Right lobe of liver (tissue), 4 donors: ENCODE results near the gene AGTPBP1.
"Not testable (repeated sequence)": the region's sequence is repeated elsewhere in the genome, so short reads cannot be mapped to it uniquely, and the experiment has no call there.

Source experiments
- POLR2A ChIP-seq: fragments of 450-650 bp; IDR thresholded peaks from one replicate; pipeline ENCODE4 v1.6.1; 2017; ENCODE audit warnings: antibody characterized with exemption, mild to moderate bottlenecking
- TF ChIP-seq, protein P1 (sequence below), 4 donors: fragments of 200-600 bp in 3 of 4; fragments of 450-650 bp in 1 of 4; IDR thresholded peaks; one replicate each; pipeline versions ENCODE4 v1.5.1 to v1.8.0; 2016 to 2022; ENCODE audit warnings: antibody characterized with exemption in 4 of 4, mild to moderate bottlenecking in 2 of 4
- donor health status: DM: no; HTN: no; CAD: no.
- donor health status: DM: no; HTN: no; CAD: no.
- donor health status: DM: no; HTN: yes; CAD: no.

DNA sequence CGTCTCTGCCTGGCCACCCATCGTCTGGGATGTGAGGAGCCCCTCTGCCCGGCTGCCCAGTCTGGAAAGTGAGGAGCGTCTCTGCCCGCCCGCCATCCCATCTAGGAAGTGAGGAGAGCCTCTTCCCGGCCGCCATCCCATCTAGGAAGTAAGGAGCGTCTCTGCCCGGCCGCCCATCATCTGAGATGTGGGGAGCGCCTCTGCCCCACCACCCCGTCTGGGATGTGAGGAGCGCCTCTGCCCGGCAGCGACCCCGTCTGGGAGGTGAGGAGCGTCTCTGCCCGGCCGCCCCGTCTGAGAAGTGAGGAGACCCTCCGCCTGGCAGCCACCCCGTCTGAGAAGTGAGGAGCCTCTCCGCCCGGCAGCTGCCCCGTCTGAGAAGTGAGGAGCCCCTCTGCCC lies 168.2 kb downstream of the AGTPBP1 start:
- TF ChIP-seq POLR2A = not testable (repeated sequence)
- TF ChIP-seq, protein P1, sequence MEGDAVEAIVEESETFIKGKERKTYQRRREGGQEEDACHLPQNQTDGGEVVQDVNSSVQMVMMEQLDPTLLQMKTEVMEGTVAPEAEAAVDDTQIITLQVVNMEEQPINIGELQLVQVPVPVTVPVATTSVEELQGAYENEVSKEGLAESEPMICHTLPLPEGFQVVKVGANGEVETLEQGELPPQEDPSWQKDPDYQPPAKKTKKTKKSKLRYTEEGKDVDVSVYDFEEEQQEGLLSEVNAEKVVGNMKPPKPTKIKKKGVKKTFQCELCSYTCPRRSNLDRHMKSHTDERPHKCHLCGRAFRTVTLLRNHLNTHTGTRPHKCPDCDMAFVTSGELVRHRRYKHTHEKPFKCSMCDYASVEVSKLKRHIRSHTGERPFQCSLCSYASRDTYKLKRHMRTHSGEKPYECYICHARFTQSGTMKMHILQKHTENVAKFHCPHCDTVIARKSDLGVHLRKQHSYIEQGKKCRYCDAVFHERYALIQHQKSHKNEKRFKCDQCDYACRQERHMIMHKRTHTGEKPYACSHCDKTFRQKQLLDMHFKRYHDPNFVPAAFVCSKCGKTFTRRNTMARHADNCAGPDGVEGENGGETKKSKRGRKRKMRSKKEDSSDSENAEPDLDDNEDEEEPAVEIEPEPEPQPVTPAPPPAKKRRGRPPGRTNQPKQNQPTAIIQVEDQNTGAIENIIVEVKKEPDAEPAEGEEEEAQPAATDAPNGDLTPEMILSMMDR (IDR thresholded peaks at IDR 0.05) = not testable (repeated sequence)
